ENCODE measurements around the gene INAFM2. TPM values are rescaled to one million over a fixed set of nuclear protein-coding genes. Genes with fewer than 3 reads are reported as not detected.

Gene INAFM2
- total and polyA plus RNA-seq, 11 donors, result 27.9 to 92.7 (median 36.1) TPM

- Histone ChIP-seq H3K27ac (peak overlapping the region in 11 of 12 donors; percentile 62 to 100 (median 96)), H3K4me3 (no peak overlapping the region), H3K36me3 (no peaks in the 10 kb centered on the region), H3K9me3 (no peaks in the 10 kb centered on the region), H3K27me3 (no peaks in the 10 kb centered on the region), H3K4me1 (peaks cover 14 to 63% (median 46%) of the 10 kb centered on the region in 12 donors)
- TF ChIP-seq POLR2A (IDR thresholded peaks at IDR 0.05), result no peak
- no peak for TF ChIP-seq CTCF (IDR thresholded peaks at IDR 0.05)
- DNase-seq, result no peak
- 49 to 56% (median 51%) methylated on average over 3 to 6 of the region's 6 CpGs for WGBS, 4 donors
- no peak for ATAC-seq
- intact Hi-C loops (cut with DNase I), result loop anchor here in 7 of 10 donors (1.0 to 5.0 kb wide), 3 partner anchors 77 to 78 kb away; no protein-coding TSS in a partner anchor
Measured at GRCh38 chr15:40344217-40344616, 20.7 kb downstream of the INAFM2 start.

- WGBS, 4 donors, result 42 to 60% (median 48%) methylated on average over 14 to 15 of the region's 15 CpGs
- Histone ChIP-seq H3K27ac (peak overlapping the region in 2 of 12 donors; percentile 80 to 96), H3K4me3 (no peak overlapping the region), H3K9me3 (no peaks in the 10 kb centered on the region), H3K36me3 (no peaks in the 10 kb centered on the region), H3K27me3 (no peaks in the 10 kb centered on the region), H3K4me1 (peaks cover 14 to 58% (median 41%) of the 10 kb centered on the region in 12 donors)
- no peak for ATAC-seq
- TF ChIP-seq POLR2A (IDR thresholded peaks at IDR 0.05) (no peak), CTCF (IDR thresholded peaks at IDR 0.05) (peak; percentile 58 to 85 (median 77))
- intact Hi-C loops (cut with DNase I), result loop anchor here in 7 of 10 donors (1.0 to 5.0 kb wide), 3 partner anchors 76 to 78 kb away; no protein-coding TSS in a partner anchor
- DNase-seq, result peak in 3 of 5 donors; percentile 61 to 84 (median 66)
Measured at GRCh38 chr15:40344631-40345120, 21.2 kb downstream of the INAFM2 start.

GRCh38 chr15:40345225-40345866 lies 21.9 kb downstream of the INAFM2 start:
- Histone ChIP-seq H3K9me3 (no peaks in the 10 kb centered on the region), H3K27me3 (no peaks in the 10 kb centered on the region), H3K27ac (no peak overlapping the region), H3K4me1 (peaks cover 14 to 51% (median 34%) of the 10 kb centered on the region in 12 donors), H3K4me3 (no peak overlapping the region), H3K36me3 (no peaks in the 10 kb centered on the region)
- whole genome bisulfite sequencing, 4 donors, result 69 to 82% (median 76%) methylated on average over 10 of the region's 10 CpGs
- no peak for TF ChIP-seq CTCF (IDR thresholded peaks at IDR 0.05)
- no peak for TF ChIP-seq POLR2A (IDR thresholded peaks at IDR 0.05)
- DNase-seq, result no peak
- ATAC-seq, result no peak
- intact Hi-C loops (cut with DNase I), result loop anchor here in 1 of 10 donors (2.0 kb wide), 1 partner anchor 75 kb away; no protein-coding TSS in a partner anchor

GRCh38 chr15:40345867-40346578 lies 22.5 kb downstream of the INAFM2 start:
- peak in 1 of 5 donors; percentile 33 for DNase-seq
- WGBS, 4 donors, result 93 to 99% (median 96%) methylated on average over 4 to 6 of the region's 6 CpGs
- H3K4me3 ChIP-seq, result no peak overlapping the region
- intact Hi-C loops (cut with DNase I), result loop anchor here in 1 of 10 donors (2.0 kb wide), 1 partner anchor 75 kb away; no protein-coding TSS in a partner anchor
- peaks cover 13 to 44% (median 28%) of the 10 kb centered on the region in 12 donors for H3K4me1 ChIP-seq
- no peak overlapping the region for H3K27ac ChIP-seq
- no peak for ATAC-seq
- no peaks in the 10 kb centered on the region for H3K36me3 ChIP-seq
- H3K9me3 ChIP-seq, result no peaks in the 10 kb centered on the region
- no peak for TF ChIP-seq POLR2A (IDR thresholded peaks at IDR 0.05)
- TF ChIP-seq CTCF (IDR thresholded peaks at IDR 0.05), result no peak
- no peaks in the 10 kb centered on the region for H3K27me3 ChIP-seq

All from heart left ventricle (tissue), 16 donors.